Measurements from ENCODE around the gene C1orf115. TPM values are rescaled to one million over a fixed set of nuclear protein-coding genes. Genes with fewer than 3 reads are reported as not detected.

Gene C1orf115
- total and polyA plus RNA-seq, 2 of the 4 experiments (the other 2 are of a cell fraction), result 0.07 to 0.18 TPM

GRCh38 chr1:220681220-220681880, 8.8 kb upstream of the C1orf115 start:
- Histone ChIP-seq H4K8ac (ENCODE audit: low read depth in 2 of 2, low read length in 2 of 2) (no peak overlapping the region), H3K4me2 (ENCODE audit: low read depth, low read length) (peak overlapping the region; percentile 61), H3K9ac (ENCODE audit: low read depth, low read length) (no peak overlapping the region), H3K4me3 (ENCODE audit: insufficient read depth, low read depth, low read length) (no peak overlapping the region), H3K27ac (ENCODE audit: insufficient read depth, low read length) (no peak overlapping the region), H3K79me1 (ENCODE audit: low read depth in 1 of 2, low read length in 2 of 2) (no peaks in the 10 kb centered on the region), H3K27me3 (ENCODE audit: control insufficient read depth, insufficient read depth, low read length) (no peaks in the 10 kb centered on the region), H3K4me1 (ENCODE audit: control insufficient read depth, insufficient read depth, low read length) (no peaks in the 10 kb centered on the region), H3K4ac (ENCODE audit: low read depth, low read length) (no peak overlapping the region), H2AK9ac (replicated peaks; ENCODE audit: low read depth, low read length, poor library complexity) (no peak overlapping the region), H2AK5ac (ENCODE audit: low read depth, low read length) (no peak overlapping the region), H3K9me1 (ENCODE audit: insufficient read depth, low read length) (no peaks in the 10 kb centered on the region), H2AFZ (replicated peaks; ENCODE audit: low read length, poor library complexity) (no peak overlapping the region), H3K36me3 (ENCODE audit: control insufficient read depth, insufficient read depth, low read length) (no peaks in the 10 kb centered on the region), H3K14ac (replicated peaks; ENCODE audit: low read depth, low read length) (no peak overlapping the region), H3K23ac (ENCODE audit: low read depth, low read length) (no peak overlapping the region), H2BK15ac (ENCODE audit: low read depth, low read length) (no peak overlapping the region), H4K5ac (ENCODE audit: low read depth, low read length) (no peak overlapping the region), H3K18ac (ENCODE audit: low read depth, low read length) (no peak overlapping the region), H2BK5ac (ENCODE audit: low read depth, low read length, poor library complexity, severe bottlenecking) (no peak overlapping the region), H4K20me1 (ENCODE audit: insufficient read depth, low read length) (no peaks in the 10 kb centered on the region), H3K56ac (ENCODE audit: extremely low read depth, insufficient read depth, low read length) (no peak overlapping the region), H4K91ac (ENCODE audit: insufficient read depth, low read depth, low read length) (no peak overlapping the region), H2BK120ac (ENCODE audit: low read depth, low read length) (no peak overlapping the region), H2BK20ac (ENCODE audit: low read depth, low read length) (no peak overlapping the region), H3K9me3 (ENCODE audit: control insufficient read depth, insufficient read depth, low read length) (no peaks in the 10 kb centered on the region)
- WGBS, 2 experiments (ENCODE audit: extremely low coverage in 2 of 2, insufficient read length in 1 of 2), result 100% methylated on average over 1 of the region's 10 CpGs; no CpG with 5 or more reads in 1 of the 2 experiments
- intact Hi-C loops (cut with micrococcal nuclease) (no loop called here), dilution Hi-C loops (cut with HindIII; ENCODE audit: low sequenced_read_pairs, unreplicated experiment) (no loop called here), in situ Hi-C loops (cut with MboI; ENCODE audit: low sequenced_read_pairs) (no loop called here)
- TF ChIP-seq USF2 (IDR thresholded peaks at IDR 0.05; ENCODE audit: low read depth, low read length) (no peak), NFE2L2 (IDR thresholded peaks at IDR 0.05; ENCODE audit: low read depth, low read length) (no peak), RCOR1 (IDR thresholded peaks at IDR 0.05; ENCODE audit: insufficient replicate concordance, low read length) (no peak), RFX5 (IDR thresholded peaks at IDR 0.05; ENCODE audit: low read depth, low read length) (no peak), MXI1 (IDR thresholded peaks at IDR 0.05; ENCODE audit: borderline replicate concordance, low read depth, low read length) (no peak), BHLHE40 (IDR thresholded peaks at IDR 0.05; ENCODE audit: low read depth, low read length) (no peak), CEBPB (IDR thresholded peaks at IDR 0.05; ENCODE audit: low read depth, low read length) (no peak), SMC3 (IDR thresholded peaks at IDR 0.05; ENCODE audit: low read depth, low read length) (no peak), CHD1 (IDR thresholded peaks at IDR 0.05; ENCODE audit: low read depth, low read length) (no peak), MAFK (IDR thresholded peaks at IDR 0.05; ENCODE audit: low read depth, low read length) (no peak), CTCF (conservative IDR thresholded peaks at IDR 0.05; ENCODE audit: low read depth, low read length) (no peak)
- no peak for ATAC-seq (ENCODE audit: low read depth)
- DNase-seq, result no peak
- ChIA-PET POLR2A (ENCODE audit: unreplicated experiment) (no interaction called here), CTCF (interaction anchor here (1.2 kb wide), 1 partner anchor 95 kb away, joined by 3 read pairs; no protein-coding TSS in a partner anchor)
- no TSS peak for BruUV-seq (replicated peaks)
